AG08395 (cell line): ENCODE data around the gene TCF4.
A peak's percentile ranks its signal among the peaks of the same experiment; 100 is the strongest.
"Not testable (repeated sequence)": the region's sequence is repeated elsewhere in the genome, so short reads cannot be mapped to it uniquely, and the experiment has no call there.

Experiments used
- DNase-seq: peaks from one replicate; pipeline ENCODE4 v3.0.0; 2012; ENCODE audit warnings: mixed read lengths, low spot score

TCF4 gene

DNA sequence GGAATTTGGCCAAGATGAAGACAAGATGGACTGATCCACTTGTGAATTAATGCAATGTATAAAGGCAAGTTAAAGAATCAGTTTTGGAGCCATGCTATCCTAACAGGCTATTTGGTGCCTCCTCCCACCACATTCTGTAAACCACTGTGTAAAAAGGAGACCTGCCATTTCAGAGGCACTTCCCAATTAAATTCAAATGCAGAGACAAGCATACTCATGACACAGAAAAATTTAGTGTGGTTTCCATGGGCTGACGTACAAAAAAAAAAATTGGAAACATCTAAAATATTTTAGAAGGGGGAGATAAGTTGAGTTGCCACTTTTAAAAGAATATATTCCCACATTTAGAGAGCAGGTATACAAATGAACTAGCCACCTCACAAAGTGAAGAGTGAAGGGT lies 112.1 kb downstream of the TCF4 start:
- DNase-seq, result no peak

- no peak for DNase-seq
Measured at GRCh38 chr18:55475467-55475866, 112.5 kb downstream of the TCF4 start.

DNA sequence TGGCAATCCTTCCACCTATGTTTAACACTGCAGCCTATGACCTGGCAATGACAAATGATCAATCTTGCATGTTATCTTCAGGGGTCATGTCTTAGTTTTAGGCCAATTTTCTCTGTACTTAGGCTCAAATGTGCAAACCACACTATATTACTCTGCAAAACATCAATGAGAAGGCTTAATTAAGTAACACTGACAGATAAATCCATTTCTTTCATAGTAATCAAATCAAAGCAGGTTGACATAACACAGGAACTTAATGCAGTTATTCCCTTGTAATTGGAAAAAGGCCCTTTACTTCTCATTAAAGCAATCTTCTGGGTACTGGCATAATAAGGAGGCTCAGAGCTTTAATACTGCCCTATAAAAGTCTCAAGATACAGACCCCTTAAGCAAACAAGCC lies 114.4 kb downstream of the TCF4 start:
- no peak for DNase-seq

DNA sequence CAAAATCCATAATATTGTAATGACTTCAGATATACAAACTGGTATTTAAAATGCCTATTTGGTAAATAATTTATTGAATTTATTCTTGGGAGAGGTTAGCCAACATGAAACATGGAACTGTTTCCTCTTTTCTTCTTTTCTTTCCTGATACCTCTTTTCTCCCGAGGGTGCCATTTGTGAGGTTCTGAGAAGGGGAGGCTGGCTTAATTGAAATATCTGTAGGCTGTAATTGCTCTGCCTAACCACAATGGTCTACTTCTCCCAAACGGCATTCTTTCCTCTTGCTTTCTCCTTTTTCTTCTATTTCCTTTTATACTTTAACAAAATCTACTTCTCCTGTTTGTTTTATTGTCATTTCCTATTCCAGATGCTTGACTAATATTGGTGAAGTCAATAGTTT lies 114.9 kb downstream of the TCF4 start:
- DNase-seq, result no peak

GRCh38 chr18:55470826-55471225 lies 117.2 kb downstream of the TCF4 start:
- no peak for DNase-seq

DNA sequence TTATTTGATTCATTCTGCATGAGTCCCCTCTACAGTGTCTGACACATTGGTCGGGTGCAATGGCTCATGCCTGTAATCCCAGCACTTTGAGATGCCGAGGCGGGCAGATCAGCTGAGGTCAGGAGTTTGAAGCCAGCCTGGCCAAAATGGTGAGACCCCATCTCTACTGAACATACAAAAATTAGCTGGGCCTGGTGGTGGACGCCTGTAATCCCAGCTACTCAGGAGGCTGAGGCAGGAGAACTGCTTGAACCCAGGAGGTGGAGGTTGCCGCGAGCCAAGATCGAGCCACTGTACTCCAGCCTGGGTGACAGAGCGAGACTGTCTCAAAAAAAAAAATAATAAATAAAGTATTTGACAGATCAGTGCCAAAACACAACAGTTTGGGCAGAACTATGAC lies 118.9 kb downstream of the TCF4 start:
- DNase-seq, result not testable (repeated sequence)

DNA sequence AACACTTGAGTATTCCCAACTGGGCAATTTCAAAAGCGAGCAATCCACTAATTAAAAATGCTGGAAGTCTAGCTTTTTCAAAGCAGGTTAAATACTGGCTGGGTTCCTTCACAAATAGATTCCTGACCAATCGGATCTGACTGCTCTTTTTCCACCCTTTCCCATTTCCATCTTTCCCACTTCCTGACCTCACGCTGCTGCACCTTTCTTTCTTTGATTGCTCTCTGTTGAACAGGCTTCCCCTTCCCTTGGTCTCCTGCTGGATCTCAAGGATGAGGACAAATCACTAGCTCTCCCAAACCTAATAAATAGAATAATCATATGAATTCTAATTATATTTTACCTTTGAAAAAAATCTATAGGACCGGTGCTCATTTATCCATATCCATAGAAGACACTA lies 121.2 kb downstream of the TCF4 start:
- no peak for DNase-seq

DNA sequence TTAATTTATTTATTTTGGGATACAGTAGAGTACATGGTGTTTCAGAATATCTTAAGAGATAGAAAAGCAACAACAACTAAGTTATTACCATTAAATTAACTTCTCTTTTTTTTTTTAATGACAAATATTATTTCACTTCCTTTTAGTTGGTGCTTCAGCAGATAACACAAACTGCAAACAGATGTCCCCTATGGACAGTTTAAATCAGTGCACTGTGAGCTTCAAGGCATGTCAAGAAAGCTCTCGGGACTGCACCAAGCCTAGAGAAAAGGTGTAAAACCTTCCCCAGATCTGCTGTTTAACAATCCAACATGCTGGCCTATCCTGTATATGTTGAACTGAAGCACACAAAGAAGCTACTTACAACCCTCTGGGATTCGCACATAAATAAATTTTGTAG lies 122.7 kb downstream of the TCF4 start:
- no peak for DNase-seq

GRCh38 chr18:55464581-55464980 lies 123.4 kb downstream of the TCF4 start:
- no peak for DNase-seq

- no peak for DNase-seq
Measured at GRCh38 chr18:55462652-55463051, 125.3 kb downstream of the TCF4 start.

GRCh38 chr18:55461848-55462247 lies 126.1 kb downstream of the TCF4 start:
- DNase-seq, result no peak

DNA sequence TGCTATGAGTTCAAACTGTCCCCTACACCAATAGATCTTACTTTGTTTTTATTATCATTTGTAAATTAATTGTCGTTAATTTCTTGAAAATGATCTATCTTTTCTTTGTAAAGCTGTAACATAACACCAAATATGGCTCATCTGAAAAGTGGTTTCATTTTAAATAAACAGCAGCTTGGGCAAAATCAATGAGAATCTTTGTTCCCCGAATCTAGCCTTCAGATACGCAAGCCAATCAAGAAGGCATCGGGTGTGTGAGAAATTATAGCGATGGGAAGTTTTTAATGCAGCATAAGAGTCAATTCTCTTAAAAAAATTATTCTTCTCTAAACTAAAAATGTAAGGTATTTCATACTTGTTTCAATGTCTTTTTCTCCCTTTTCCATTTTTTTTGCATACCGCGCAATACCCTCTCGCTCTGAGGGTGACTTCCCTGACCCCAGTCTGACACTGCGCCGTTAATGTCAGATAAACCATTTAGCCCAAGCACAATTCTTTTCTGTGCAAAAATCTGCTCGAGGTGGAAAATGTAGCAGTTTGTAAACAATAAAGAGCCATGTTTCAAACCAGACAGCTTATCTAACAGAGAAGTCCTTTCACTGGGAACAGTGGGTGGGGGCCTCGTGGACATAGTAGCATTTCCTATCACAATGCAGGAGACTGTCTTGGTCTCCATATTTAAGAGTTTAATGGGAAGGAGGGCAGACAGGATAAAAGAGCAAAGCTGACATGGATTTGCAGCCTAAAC lies 129.4 kb downstream of the TCF4 start:
- no peak for DNase-seq

GRCh38 chr18:55457028-55457427 lies 131.0 kb downstream of the TCF4 start:
- DNase-seq, result no peak

DNA sequence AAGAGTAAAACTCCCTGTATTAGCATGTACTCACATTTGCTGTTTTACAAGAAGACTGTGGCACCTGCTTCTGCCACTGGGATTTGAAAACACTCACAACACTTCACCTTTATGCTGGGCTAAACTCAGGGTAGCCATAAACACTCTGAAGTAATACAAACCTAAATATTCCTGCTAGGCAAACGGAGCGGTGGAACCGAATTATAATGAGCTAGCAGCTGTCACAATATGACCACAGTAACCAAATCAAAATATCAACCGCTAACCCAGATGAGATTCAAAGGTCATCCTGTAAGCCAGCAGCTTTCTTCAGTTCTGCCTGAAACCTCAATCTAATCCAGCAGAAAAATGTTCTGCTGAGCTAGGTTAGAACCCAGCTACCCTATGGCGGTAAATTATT lies 132.1 kb downstream of the TCF4 start:
- DNase-seq, result no peak

DNA sequence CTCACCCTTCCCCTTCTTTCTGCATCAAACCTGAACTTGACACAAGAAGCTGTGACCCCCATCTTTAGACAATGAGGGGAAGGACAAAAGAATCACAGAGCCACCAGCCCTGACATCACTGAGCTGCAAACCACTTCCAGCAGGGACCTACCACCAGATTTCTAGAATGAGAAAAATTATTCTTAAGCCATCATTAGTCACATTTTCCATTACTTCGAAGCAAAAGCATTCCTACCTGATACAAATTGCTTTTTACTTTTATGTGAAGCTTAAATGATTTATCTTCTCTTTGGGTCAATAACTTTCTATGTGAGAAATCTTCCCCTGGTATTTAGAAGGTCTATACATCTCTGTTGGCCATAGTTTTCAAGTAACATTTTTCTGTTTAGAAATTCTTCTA lies 134.8 kb downstream of the TCF4 start:
- DNase-seq, result no peak

GRCh38 chr18:55452123-55452611 lies 135.8 kb downstream of the TCF4 start:
- peak; percentile 30 for DNase-seq

DNA sequence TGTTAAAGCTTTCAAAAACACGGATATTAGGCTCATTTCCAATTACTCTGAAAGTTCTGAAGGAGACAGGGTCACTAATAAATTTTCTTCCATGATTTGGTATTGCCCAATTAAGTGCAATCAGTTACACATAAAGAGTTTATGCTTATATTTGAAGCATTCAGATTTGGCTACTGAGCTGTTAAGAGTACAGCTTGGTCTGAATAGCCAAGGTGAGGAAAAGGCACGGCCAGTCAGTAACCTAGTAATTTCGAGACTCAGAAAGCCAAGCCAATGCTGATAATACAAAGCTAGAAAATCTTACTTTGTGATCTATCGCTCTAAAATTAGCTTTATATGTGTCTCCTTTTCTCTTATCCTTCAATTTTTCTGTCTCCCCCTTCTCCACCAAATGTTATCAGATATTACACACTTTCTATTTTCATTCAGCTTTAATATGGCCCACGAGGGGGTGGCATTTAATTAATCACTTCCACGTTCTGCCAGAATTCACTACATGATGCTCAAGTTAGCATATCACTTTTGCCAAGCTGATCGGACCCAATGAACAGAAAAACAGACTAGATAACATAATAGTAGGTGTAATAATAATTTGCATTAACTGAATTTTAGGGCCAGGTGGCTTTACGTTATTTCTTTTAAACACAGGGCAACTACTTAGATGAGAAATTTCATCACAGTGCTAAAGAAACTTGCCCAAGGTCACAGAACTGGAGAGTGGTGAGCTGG lies 138.4 kb downstream of the TCF4 start:
- DNase-seq, result no peak

DNA sequence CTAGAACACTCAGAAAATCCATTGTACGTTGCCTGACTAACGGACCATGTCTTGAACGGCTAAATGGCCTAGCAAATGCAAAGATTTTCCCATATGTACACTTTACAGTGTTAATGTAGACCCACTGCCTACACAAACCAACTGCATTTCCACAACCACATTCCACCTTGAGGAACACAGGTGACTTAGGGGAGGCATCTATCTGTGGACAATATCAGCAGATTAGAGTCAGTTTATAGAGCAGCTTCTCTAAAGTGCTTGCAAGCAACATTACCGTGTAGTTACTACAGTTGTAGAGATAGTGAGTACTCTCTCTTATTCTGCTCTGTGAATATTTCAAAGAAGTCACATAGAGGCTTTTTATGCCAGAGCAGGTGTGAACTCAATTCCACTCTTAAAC lies 139.6 kb downstream of the TCF4 start:
- no peak for DNase-seq

DNA sequence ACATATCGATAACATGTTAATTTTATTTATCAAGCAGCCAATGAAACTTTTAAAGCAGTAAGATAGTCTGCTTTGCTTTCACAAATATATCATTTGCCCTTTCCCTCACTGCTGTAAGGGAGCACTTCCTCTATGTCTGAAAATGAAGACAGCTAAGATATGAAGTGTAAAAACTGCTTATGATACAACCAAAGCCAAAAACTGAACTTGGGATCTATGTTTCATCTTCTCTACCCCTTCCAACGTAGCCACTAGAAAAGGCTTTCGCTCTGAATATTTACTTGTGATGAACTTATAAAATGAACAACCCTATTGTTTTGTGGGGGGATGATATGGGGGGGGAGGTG lies 140.3 kb downstream of the TCF4 start:
- DNase-seq, result no peak

DNA sequence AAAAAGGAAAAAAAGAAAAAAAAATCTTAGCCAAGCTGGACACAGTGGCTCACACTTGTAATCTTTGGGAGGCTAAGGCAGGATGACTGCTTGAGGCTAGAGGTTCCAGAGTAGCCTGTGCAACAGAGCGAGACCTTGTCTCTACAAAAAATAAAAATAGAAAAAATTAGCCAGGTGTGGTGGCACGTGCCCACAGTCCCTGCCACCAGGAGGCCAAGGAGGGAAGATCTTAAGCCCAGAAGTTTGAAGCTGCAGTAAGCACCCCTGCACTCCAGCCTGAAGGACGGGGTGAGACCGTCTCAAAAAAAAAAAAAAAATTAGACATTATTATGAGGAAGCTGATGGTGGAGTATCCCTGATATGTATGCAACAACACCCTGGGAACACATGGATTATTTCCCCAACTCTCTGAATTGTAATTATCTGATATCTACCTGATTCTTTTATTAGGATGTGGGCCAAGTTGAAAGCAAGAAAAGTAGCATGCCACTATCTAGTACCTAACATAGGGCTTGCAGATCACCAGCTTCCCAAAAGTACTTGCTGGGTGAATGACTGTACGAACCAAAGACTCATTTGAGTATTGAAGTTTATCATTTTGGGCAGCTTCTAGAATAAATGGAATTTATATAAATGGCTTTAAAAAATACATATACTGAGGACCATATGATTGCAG lies 140.9 kb downstream of the TCF4 start:
- no peak for DNase-seq

DNA sequence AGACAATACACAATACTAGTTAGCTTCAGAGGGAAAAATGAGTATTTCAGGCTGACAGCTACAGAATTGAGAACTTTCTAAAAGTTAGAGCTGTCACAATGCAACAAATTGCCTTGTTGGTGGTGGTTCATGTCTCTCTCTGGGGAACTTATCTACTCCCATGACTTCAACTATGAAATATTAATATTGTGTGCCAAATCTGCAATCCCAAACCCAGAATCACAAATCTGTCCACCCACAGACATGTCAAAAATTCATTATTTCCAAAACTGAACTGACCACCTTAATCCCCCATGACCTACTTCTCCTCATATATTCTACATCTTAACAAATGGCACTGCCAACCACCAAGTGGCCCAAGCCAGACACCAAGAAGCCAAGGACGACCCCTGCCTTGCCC lies 143.5 kb downstream of the TCF4 start:
- DNase-seq, result no peak

DNA sequence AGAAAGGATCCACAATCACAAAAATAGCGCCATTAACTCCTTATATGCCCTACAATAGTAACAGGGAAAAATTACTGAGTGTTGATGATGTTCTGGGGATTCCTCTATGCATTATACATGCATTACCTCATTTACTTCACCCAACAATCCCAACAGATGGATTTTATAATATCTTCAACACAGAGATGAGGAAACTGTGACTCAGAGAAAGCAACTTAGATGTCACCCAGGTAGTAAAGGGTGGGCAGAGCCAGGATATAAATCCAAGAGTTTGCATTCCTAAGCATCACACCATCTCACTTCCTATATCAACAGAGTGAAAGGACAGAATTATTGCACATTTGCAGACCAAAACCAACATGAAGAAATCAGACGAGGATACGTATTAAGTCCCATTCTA lies 144.2 kb downstream of the TCF4 start:
- DNase-seq, result no peak

GRCh38 chr18:55442561-55442960 lies 145.4 kb downstream of the TCF4 start:
- DNase-seq, result no peak
